ENCODE measurements around the gene CBL.

CBL gene

DNA sequence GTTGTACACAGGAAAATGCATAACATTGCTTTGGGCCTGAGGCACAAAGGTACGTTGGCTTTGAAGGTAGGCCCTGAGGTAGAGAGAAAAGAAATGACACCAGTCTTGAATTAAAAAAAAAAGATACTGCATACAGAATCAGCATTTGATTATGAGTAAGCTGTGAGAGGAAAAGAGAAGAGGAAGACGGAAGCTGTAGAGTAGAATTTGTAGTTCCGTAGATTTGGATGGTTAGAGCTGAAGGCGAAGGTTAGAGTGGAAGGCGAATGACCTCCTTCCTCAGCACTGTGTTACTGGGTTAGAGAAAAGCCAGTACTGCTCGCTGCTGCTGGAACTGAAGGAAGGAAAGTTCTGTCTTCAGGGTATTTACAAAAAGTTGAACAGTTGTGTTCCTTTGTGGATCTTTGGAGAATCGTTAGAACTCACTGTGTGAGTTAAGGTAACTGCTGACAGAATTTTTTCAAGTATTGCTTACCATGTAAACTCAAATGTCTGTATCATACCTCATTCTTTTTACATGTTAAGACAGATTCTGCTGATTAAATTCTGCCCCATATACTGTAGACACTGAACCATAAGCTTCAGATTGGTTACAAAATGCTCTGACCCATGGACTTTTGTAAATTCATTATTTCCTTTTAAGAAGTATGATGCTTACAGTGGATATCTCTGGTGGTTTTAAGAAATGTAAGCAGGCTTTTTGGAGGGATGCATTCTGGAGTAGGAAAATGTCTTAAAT, 60.5 kb downstream of the CBL start:
- no peak for DNase-seq (ENCODE audit: low read depth, low spot score)

DNA sequence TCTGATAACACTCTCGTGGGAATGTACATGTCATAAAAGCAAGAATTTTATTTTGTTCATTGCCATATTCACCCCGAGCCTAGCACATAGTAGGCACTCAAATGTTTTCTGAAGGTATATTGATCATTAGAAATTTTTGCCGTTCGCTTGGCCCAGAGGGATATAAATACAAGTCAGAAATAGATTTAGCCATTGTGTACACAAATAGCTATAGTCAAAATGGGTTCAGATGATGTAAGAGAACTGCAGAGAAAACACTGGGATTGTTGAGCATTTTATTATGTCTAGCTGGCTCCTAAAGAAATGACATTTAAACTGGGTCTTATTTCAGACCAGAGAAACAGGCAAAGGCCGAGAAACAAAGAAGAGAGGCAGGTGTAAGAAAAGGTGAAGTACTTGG, 61.5 kb downstream of the CBL start:
- DNase-seq (ENCODE audit: low read depth, low spot score) = no peak

DNA sequence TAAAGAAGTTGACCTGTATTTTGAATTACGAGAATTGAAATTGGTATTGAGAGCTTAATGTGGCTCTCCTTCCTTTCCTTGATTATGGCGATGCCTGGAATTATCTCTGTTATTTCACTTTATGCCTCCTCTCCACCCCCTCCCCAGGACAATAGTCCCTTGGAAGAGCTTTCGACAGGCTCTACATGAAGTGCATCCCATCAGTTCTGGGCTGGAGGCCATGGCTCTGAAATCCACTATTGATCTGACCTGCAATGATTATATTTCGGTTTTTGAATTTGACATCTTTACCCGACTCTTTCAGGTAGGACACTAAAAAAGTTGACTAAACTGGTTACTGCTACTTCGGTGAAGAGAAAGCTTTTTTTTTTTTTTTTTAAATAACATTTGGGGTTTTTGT, 67.6 kb downstream of the CBL start:
- DNase-seq (ENCODE audit: low read depth, low spot score) = no peak

DNA sequence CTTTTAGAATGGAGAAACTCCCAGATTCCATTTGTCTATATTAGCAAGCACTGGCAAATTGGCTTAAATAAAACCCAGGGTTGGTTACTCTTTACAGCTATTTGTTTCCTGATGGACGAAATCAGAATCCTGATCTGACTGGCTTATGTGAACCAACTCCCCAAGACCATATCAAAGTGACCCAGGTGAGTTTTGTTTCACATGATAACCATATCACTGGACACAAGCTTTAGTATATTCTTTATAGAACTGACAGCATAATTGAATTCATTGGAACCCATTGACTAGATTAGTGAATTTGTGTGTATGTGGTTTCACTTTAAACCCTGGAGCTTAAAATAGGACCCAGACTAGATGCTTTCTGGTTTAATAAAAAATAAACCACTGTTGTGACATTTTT, 71.5 kb downstream of the CBL start:
- no peak for DNase-seq (ENCODE audit: low read depth, low spot score)

DNA sequence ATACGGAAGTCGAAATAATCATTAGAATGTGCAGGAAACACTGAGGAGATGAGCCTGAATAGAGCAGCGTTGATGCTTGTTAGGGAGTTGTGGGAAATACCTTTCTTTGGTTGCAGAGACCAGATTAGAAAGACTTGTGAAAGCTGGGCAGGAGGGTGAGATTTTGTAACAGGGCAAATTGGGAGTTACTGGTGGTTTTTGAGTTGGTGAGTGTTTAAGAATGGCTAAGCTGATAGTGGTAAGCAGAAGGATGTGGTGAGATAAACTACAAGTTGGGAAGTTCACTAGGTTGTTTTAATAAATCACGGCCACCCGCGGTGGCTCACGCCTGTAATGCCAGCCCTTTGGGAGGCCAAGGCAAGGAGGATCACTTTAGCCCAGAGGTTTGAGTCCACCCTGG, 76.4 kb downstream of the CBL start:
- no peak for DNase-seq (ENCODE audit: low read depth, low spot score)

DNA sequence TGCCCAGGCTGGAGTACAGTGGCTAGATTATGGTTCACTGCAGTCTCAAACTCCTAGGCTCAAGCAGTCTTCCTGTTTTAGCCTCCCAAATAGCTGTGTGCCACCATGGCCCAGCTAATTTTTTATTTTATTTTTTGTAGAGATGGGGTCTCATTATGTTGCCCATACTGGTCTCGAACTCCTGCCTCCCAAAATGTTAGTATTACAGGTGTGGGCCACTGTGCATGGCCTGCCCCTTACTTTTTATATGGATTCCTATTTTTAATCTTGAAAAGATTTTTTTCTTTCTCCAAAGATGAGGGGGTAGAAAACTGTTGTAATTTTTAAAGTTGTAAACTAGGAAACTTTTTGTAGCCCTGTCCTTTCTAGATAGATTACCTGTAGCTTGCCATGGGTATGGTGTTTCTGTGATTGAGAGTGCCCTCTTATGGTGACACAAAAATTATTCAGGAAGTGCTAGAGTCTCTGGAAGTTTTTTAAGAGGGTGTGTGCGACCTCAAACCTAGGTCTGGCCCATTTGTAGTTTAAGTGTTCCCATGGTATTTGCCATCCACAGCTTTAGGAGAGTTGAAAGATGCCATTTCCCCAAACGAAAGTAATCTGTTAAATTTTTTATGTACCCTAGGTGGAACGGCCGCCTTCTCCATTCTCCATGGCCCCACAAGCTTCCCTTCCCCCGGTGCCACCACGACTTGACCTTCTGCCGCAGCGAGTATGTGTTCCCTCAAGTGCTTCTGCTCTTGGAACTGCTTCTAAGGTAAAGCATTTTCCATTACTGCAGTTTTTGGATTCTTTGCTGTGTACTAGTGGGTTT, 78.4 kb downstream of the CBL start:
- DNase-seq (ENCODE audit: low read depth, low spot score) = peak; percentile 9

DNA sequence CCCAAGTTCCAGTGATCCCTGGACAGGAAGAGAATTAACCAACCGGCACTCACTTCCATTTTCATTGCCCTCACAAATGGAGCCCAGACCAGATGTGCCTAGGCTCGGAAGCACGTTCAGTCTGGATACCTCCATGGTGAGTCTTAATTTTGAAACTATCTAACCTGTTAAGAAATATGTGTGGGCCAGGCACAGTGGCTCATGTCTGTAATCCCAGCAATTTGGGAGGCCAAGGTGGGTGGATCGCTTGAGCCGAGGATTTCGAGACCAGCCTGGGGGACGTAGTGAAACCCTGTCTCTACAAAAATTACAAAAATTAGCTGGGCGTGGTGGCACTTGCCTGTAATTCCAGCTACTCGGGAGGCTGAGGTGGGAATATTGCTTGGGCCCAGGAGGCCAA, 79.3 kb downstream of the CBL start:
- no peak for DNase-seq (ENCODE audit: low read depth, low spot score)

DNA sequence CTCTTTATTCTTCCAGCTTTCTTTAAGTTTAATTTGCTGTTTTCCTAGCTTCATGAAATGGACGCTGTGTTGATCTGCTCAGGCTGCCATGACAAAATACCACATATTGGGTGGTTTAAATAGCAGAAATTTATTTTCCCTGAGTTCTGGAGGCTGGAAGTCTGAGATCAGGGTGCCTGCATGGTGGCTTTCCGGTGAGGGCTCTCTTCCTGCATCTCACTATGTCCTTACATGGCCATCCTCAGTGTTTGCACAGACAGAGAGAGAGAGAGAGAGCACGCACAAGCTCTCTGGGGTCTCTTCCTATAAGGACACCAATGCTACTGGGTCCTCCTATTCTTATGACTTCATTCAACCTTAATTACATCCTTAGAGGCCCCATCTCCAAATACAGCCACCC, 82.1 kb downstream of the CBL start:
- DNase-seq (ENCODE audit: low read depth, low spot score) = no peak

DNA sequence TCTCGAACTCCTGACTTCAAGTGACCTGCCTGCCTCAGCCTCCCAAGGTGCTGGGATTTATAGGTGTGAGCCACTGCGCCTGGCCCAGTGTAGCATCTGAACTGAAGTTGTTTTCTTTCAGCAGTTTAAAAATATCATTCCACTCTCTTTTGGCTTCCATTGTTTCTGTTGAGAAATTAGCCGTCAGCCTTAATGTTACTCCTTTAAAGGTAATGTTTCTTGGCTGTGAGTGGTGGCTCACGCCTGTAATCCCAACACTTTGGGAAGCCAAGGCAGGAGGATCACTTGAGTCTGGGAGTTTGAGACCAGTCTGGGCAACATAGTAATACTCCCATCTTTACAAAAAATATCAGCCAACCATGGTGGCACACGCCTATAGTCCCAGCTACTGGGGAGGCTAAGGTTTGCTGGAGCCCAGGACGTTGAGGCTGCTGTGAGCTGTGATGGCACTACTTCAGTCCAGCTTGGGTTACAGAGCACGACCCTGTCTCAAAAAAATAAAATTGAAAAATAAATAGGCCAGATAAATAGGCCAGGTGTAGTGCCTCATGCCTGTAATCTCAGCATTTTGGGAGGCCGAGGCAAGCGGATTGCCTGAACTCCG, 84.9 kb downstream of the CBL start:
- no peak for DNase-seq (ENCODE audit: low read depth, low spot score)

DNA sequence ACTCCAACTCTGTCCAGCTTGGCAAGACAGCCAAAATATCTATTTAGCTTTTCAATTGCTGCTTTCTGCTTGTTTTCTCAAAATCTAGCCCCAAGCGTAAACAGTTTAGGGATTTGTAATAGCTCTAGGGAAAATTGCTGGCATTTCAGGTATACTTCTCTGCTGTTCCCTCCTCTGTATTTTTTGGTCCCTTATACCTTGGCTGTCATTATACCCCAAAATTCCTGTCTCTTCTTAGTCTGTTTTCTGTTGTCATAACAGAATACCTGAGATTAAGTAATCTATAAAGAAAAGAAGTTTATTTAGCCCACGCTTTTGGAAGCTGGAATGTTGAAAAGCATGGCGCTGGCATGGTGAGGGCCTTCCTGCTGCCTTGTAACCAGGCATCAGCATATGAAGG, 87.3 kb downstream of the CBL start:
- no peak for DNase-seq (ENCODE audit: low read depth, low spot score)

DNA sequence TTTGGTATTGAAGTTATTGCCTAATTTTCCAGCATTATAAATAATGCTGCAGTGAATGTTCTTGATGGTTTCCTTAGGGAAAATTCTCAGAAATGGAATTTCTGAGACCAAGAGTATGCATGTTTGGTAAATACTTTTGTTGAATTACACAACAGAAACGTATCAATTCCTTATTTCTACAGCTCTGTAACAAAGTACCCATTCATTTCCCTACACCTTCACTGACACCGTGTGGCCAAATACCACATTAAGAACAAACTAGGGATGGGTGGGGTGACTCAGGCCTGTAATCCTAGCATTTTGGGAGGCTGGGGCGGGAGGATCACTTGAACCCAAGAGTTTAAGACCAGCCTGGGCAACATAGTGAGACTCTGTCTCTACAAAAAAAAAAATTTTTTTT, 89.0 kb downstream of the CBL start:
- DNase-seq (ENCODE audit: low read depth, low spot score) = no peak

DNA sequence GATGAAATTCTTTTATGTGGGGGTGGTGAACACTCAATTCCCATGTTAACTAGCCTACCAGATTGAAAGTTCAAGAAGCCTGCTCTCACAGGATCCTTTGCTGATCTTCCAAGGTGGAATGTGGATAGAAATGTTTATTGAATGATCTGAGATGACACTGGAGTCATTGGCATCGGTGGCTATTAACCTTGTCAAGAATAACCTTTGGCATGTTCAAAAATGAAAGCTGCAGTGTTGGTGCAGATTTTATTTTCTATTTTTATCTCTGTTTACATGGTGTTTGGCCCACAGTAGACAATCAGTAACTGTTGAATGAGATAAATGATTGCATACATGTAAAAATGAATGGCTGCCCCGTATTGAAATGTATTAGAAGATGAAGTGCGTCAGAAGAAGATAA, 91.8 kb downstream of the CBL start:
- DNase-seq (ENCODE audit: low read depth, low spot score) = no peak

DNA sequence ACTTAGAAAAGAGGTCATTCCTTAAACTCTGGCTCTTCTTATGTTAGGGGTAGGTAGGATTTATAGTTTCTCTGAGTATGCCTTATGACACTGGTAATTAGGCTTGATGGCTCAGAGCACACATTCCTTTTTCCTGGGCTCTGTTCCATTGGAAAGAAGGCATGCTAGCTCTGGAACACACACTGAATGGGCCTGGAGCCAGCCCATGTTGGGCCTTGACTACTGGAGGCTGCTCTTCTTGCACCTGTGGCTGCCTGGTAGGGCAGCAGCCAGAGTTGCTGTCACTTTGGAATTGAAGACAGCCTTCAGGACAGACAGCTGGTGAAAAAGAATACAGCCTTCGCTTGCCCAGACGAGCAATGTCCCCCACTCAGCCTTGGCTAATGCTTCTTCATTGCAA, 92.6 kb downstream of the CBL start:
- DNase-seq (ENCODE audit: low read depth, low spot score) = no peak

DNA sequence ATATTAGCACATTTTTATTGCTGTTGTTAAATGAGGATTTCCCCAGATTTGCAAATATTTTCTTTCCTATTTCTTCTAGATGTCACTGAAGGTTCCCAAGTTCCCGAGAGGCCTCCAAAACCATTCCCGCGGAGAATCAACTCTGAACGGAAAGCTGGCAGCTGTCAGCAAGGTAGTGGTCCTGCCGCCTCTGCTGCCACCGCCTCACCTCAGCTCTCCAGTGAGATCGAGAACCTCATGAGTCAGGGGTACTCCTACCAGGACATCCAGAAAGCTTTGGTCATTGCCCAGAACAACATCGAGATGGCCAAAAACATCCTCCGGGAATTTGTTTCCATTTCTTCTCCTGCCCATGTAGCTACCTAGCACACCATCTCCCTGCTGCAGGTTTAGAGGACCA, 93.3 kb downstream of the CBL start:
- DNase-seq (ENCODE audit: low read depth, low spot score) = no peak

DNA sequence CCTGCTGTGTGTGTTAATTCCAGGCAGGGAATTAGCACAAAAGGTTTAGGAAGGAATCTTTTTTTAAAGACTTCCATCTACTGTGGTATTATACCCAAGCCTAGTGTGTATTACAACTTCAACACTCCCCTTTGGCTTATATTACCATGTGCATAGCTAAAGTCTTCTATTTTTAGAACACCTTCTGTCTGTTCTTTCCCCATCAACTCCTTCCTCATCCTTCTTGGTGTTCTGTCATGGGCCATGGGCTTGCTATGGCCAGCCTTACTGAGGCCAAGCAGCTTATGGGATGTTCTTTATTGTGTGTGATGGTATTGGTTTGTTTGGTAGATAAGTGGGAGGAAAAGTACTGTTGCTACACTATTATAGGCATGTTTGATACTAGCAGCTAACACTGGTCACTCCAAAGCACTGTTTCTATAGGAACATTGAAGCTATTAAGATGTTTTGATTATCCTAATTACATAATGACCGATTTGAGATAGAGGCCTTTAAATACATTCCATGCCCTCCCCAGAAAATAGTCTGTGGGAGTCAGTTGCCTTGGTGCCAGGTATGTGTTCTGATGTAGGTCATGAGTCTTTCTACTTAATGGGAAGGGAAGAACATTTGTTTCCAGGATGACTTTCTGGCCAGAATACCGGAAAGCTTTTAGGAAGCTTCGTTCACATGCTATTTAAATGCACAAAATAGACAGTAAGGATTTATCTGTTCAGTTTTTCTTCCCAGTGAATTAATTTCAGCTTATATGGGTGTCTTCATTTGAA, 94.2 kb downstream of the CBL start:
- no peak for DNase-seq (ENCODE audit: low read depth, low spot score)

DNA sequence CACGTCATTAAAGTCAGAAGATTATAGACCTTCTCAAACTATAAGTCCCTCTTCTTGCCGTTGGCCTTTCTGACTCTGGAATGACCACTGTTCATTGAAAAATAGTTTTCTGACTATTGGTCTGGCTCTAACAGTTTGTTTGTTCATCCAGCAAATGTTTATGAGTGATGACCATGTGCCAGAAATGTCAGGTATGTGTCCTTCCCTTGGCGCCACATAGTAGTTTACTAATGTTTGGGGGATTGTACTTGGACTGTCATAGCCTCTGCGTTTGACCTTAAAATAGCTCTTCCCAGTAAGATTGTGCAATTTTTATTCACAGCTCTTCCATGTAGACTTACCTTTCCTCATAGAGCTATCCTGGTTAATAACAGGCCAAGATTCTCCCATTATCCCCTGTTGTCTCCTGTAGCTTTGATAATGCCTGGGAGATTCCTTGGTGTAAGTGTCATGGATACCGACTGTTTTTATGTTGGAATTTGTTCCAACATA, 97.1 kb downstream of the CBL start:
- no peak for DNase-seq (ENCODE audit: low read depth, low spot score)

DNA sequence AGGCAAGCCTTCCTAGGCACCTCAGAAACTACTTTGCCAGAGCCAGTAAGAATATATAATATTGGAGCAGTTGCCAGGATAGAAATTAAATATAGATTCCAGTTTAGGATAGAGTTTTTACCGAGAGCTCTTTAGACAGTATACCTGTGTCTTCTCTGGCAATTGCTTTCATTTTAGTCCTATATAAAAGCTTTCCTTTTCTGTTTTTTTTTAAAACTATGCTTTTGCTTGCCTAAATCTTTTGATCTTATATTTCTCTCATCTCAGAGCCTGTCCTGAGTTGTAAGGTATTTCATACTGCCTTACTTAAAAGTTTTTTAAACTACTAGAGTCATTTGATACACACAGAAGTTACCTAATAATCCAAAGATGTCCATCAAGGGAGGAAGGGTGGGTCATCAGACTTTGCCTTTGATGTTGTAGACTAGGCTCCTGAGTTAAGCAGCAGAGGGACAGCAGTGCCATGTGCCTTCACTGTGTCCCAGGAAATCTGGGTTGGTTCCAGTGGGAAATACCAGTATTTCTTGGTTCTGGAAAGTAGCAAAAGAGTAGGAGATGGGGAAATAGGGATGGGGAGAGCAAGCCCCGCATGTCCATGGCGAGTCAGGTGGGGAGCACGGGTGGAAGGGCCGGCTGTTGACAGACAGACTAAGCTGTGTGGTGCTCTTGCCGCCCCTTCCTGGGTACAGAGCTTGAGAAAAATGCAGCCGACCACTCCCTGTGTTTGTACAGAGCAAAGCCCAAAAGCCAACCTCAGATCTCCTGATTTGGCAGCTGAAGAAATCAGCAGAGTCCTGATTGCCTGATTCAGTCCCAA, 99.6 kb downstream of the CBL start:
- DNase-seq (ENCODE audit: low read depth, low spot score) = no peak

DNA sequence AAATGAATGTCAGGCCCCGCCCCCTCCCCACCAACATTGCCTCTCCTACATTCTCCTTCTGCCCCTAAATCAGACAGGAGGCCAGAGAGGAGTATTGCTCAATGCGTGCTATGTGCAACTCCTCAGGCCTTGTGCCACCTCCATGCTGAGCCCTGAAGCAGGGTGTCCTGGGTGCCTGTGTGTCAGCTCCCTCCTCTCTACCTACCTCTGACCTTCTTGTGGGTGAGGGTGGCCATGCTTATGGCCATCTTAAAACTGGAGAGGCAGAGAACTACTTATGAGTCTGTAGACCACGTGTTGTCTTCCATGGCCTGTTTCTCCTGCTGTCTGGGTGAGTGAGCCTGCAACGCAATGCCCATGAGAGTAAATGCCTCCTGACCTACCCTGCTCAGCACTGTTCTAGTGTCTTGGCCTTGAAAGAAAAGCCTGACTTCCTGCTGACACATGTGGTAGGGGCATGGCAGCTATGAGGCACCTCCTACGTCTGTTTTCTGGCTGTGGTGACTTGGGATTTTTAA, 100.3 kb downstream of the CBL start:
- DNase-seq (ENCODE audit: low read depth, low spot score) = no peak

DNA sequence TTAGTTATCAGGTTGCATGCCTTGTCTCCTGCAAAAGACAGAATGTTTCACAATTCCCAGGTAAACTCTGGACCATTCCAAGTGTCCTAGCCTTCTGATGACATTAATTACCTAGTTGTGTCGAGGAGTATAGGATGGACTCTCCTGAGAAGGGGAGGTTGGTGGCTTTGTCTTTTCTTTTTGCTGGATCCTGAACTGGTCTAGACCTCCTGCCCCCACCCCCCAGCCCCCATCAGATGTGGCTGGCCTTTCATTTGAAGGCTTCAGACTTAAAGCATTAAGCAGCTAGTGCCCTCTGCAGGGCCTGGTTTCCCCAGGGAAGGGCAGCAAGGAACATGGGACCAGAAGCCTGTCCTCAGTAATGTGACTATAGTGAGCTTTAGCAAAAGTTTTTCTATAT, 101.1 kb downstream of the CBL start:
- DNase-seq (ENCODE audit: low read depth, low spot score) = no peak

DNA sequence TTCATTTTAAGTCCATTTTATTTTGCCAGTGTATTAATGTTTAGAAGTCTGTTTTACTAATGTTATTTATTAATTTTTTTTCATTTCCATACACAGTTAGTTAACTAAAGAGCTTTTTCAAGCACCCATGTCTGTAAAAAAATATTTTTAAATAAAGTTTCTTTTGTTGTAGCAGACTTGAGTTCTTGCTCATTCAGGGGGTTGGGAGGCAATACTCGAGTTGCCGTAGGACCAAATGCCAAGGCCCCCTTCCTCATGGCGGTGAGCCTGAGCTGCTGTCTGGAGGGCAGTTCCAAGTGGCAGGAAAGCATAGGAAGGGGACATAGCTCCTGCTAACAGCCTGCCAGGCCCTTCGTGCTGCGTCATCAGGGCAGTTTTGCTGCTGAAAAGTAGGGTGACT, 101.8 kb downstream of the CBL start:
- DNase-seq (ENCODE audit: low read depth, low spot score) = no peak

DNA sequence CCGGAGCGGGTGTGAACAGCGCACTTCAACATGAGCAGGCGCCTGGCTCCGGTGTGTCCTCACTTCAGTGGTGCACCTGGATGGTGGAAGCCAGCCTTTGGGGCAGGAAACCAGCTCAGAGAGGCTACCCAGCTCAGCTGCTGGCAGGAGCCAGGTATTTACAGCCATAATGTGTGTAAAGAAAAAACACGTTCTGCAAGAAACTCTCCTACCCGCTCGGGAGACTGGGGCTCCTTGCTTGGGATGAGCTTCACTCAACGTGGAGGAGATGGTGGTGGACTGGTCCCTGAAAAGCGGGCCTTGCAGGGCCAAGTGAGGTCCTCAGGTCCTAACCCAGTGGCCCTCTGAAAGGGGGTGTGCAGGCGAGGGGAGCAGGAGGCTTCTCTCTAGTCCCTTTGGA, 103.3 kb downstream of the CBL start:
- no peak for DNase-seq (ENCODE audit: low read depth, low spot score)

Measured in iPS DF 19.7 (cell line).